MCF 10A (cell line): Measurements from ENCODE around the gene MTHFR. TPM values are rescaled to one million over a fixed set of nuclear protein-coding genes. Genes with fewer than 3 reads are reported as not detected.

Experiments used
- BruUV-seq: library from RNA; stranded (reverse); fragments of 400-500 nt; replicated peaks from 2 replicates; lab custom pipeline; 2021; lab: Mats Ljungman, UMichigan
- CTCF ChIA-PET: fragments of 300-600 bp; sonication (Branson Sonifier 250); formaldehyde crosslinking; extraction: SDS; loops from one replicate; lab custom pipeline; 2021; ENCODE audit warnings: antibody characterized with exemption, inconsistent platforms; lab: Yijun Ruan, JAX
- POLR2A ChIA-PET: fragments of 300-600, 350-650 bp; sonication (Branson Sonifier 250); formaldehyde crosslinking; extraction: SDS; loops from one replicate; lab custom pipeline; 2020; ENCODE audit warnings: antibody characterized with exemption, inconsistent platforms; lab: Yijun Ruan, JAX
- DNase-seq: peaks from one replicate; pipeline ENCODE4 v3.0.0-alpha.2; 2018; ENCODE audit not compliant: unreplicated experiment
- H3K27ac Mint-ChIP-seq: one replicate; pipeline ENCODE4 v1.8.0; 2022; ENCODE audit warnings: mild to moderate bottlenecking, low read depth, mixed read lengths; ENCODE audit not compliant: unreplicated experiment
- H3K27me3 Mint-ChIP-seq: one replicate; pipeline ENCODE4 v1.8.0; 2022; ENCODE audit warnings: mixed read lengths; ENCODE audit not compliant: insufficient read depth, unreplicated experiment
- H3K36me3 Mint-ChIP-seq: one replicate; pipeline ENCODE4 v1.8.0; 2022; ENCODE audit warnings: mild to moderate bottlenecking, moderate library complexity, mixed read lengths; ENCODE audit not compliant: insufficient read depth, unreplicated experiment
- H3K4me1 Mint-ChIP-seq: one replicate; pipeline ENCODE4 v1.8.0; 2022; ENCODE audit warnings: mixed read lengths; ENCODE audit not compliant: insufficient read depth, unreplicated experiment
- H3K4me3 Mint-ChIP-seq: one replicate; pipeline ENCODE4 v1.8.0; 2022; ENCODE audit warnings: mild to moderate bottlenecking, moderate library complexity, mixed read lengths; ENCODE audit not compliant: unreplicated experiment
- H3K9me3 Mint-ChIP-seq: one replicate; pipeline ENCODE4 v1.8.0; 2022; ENCODE audit warnings: mixed read lengths; ENCODE audit not compliant: unreplicated experiment
- CTCF ChIP-seq: fragments of 200-600 bp; IDR thresholded peaks from one replicate; pipeline ENCODE4 v1.8.0; 2022; ENCODE audit warnings: antibody characterized with exemption, mild to moderate bottlenecking; ENCODE audit not compliant: unreplicated experiment
- intact Hi-C: fragments of 100-400 bp; cut with micrococcal nuclease; formaldehyde crosslinking; loops from 2 replicates; pipeline ENCODE4 v1.14.1; 2022
- total RNA-seq: library from RNA; stranded (reverse); gene quantifications from 2 replicates; pipeline ENCODE4 v1.2.3, GENCODE V29; 2022

Gene MTHFR
- total RNA-seq, 1 experiment from 2014 or later: 14.0 TPM

GRCh38 chr1:11845641-11846335, 40.0 kb upstream of the MTHFR start:
- Mint-ChIP-seq H3K36me3 (peaks cover 41% of the 10 kb centered on the region), H3K4me3 (no peak overlapping the region), H3K27me3 (no peaks in the 10 kb centered on the region), H3K4me1 (no peaks in the 10 kb centered on the region), H3K9me3 (no peaks in the 10 kb centered on the region), H3K27ac (no peak overlapping the region)
- CTCF ChIA-PET: interaction anchor here (1.3 to 2.2 kb wide), 3 partner anchors 8 to 121 kb away, joined by 3 to 7 read pairs (median 4); no protein-coding TSS in a partner anchor
- TF ChIP-seq CTCF: no peak
- DNase-seq: peak; percentile 39
- intact Hi-C loops: no loop called here
- POLR2A ChIA-PET: no interaction called here
- BruUV-seq: no TSS peak

GRCh38 chr1:11842154-11843041, 36.6 kb upstream of the MTHFR start:
- no TSS peak for BruUV-seq
- ChIA-PET POLR2A (no interaction called here), CTCF (interaction anchor here (0.6 to 0.7 kb wide), 4 partner anchors 18 to 120 kb away, joined by 3 to 7 read pairs (median 3); no protein-coding TSS in a partner anchor)
- no peak overlapping the region for H3K4me3 Mint-ChIP-seq
- H3K27ac Mint-ChIP-seq: no peak overlapping the region
- H3K36me3 Mint-ChIP-seq: peaks cover 61% of the 10 kb centered on the region
- no peak for DNase-seq
- no peak for TF ChIP-seq CTCF
- no peaks in the 10 kb centered on the region for H3K4me1 Mint-ChIP-seq
- no peaks in the 10 kb centered on the region for H3K27me3 Mint-ChIP-seq
- no peaks in the 10 kb centered on the region for H3K9me3 Mint-ChIP-seq
- intact Hi-C loops: no loop called here

- H3K27me3 Mint-ChIP-seq: no peaks in the 10 kb centered on the region
- intact Hi-C loops: no loop called here
- no peak overlapping the region for H3K4me3 Mint-ChIP-seq
- H3K9me3 Mint-ChIP-seq: no peaks in the 10 kb centered on the region
- CTCF ChIA-PET: interaction anchor here (0.6 to 5.0 kb wide), 5 partner anchors 51 to 189 kb away, joined by 3 to 37 read pairs (median 3); no protein-coding TSS in a partner anchor
- POLR2A ChIA-PET: interaction anchor here (6.1 kb wide), 1 partner anchor 67 kb away, joined by 56 read pairs; no protein-coding TSS in a partner anchor
- H3K36me3 Mint-ChIP-seq: peaks cover 60% of the 10 kb centered on the region
- no peak for TF ChIP-seq CTCF
- no peak overlapping the region for H3K27ac Mint-ChIP-seq
- no peak for DNase-seq
- BruUV-seq: no TSS peak
- H3K4me1 Mint-ChIP-seq: no peaks in the 10 kb centered on the region
Measured at GRCh38 chr1:11841245-11842153, 35.7 kb upstream of the MTHFR start.
